Glutamatergic neuron (in vitro differentiated cells): ENCODE measurements around the gene GRK4. TPM values are rescaled to one million over a fixed set of nuclear protein-coding genes. Genes with fewer than 3 reads are reported as not detected.

ENCODE experiments used
- DNase-seq: peaks from one replicate; pipeline ENCODE4 v3.0.0; 2022
- H3K27ac Mint-ChIP-seq: one replicate; pipeline ENCODE4 v1.8.0; 2020; ENCODE audit warnings: mild to moderate bottlenecking, mixed read lengths, inconsistent platforms; ENCODE audit not compliant: unreplicated experiment
- H3K27me3 Mint-ChIP-seq: one replicate; pipeline ENCODE4 v1.8.0; 2020; ENCODE audit warnings: mild to moderate bottlenecking, moderate library complexity, mixed read lengths, inconsistent platforms; ENCODE audit not compliant: unreplicated experiment
- H3K36me3 Mint-ChIP-seq: one replicate; pipeline ENCODE4 v1.8.0; 2020; ENCODE audit warnings: mild to moderate bottlenecking, mixed read lengths, inconsistent platforms; ENCODE audit not compliant: unreplicated experiment
- H3K4me1 Mint-ChIP-seq: one replicate; pipeline ENCODE4 v1.8.0; 2020; ENCODE audit warnings: mild to moderate bottlenecking, low read depth, mixed read lengths, inconsistent platforms; ENCODE audit not compliant: unreplicated experiment
- H3K4me3 Mint-ChIP-seq: one replicate; pipeline ENCODE4 v1.8.0; 2020; ENCODE audit warnings: mild to moderate bottlenecking, mixed read lengths, inconsistent platforms; ENCODE audit not compliant: unreplicated experiment
- H3K9me3 Mint-ChIP-seq: one replicate; pipeline ENCODE4 v1.8.0; 2020; ENCODE audit warnings: mild to moderate bottlenecking, moderate library complexity, mixed read lengths, inconsistent platforms; ENCODE audit not compliant: unreplicated experiment
- CTCF ChIP-seq: fragments of 200-600 bp; sonication (generic); IDR thresholded peaks from one replicate; pipeline ENCODE4 v1.5.0; 2021; ENCODE audit not compliant: partially characterized antibody, unreplicated experiment
- total RNA-seq: library from RNA; stranded (reverse); fragmentation: NEBNext Ultra II Directional; extraction: Animal tissue kit (Norgen Biotek cat#: 25700); gene quantifications from one replicate; pipeline ENCODE4 v1.2.1, GENCODE V29; 2021; ENCODE audit not compliant: unreplicated experiment

The GRK4 gene
- total RNA-seq, 1 donor from 2014 or later: 34.5 TPM

GRCh38 chr4:3085948-3086670 is 122.7 kb downstream of the GRK4 start:
- Mint-ChIP-seq H3K36me3 (no peaks in the 10 kb centered on the region), H3K27me3 (peaks cover 3% of the 10 kb centered on the region), H3K27ac (peak overlapping the region; percentile 59), H3K4me1 (peaks cover 2% of the 10 kb centered on the region), H3K9me3 (no peaks in the 10 kb centered on the region), H3K4me3 (no peak overlapping the region)
- TF ChIP-seq CTCF: no peak
- no peak for DNase-seq

GRCh38 chr4:3087115-3087797 is 123.9 kb downstream of the GRK4 start:
- Mint-ChIP-seq H3K36me3 (no peaks in the 10 kb centered on the region), H3K4me3 (no peak overlapping the region), H3K9me3 (no peaks in the 10 kb centered on the region), H3K4me1 (peaks cover 2% of the 10 kb centered on the region), H3K27me3 (peaks cover 3% of the 10 kb centered on the region), H3K27ac (no peak overlapping the region)
- TF ChIP-seq CTCF: no peak
- no peak for DNase-seq

Other genes with a start within 250 kb of the GRK4 start
- gene TNIP2, start 207.2 kb upstream of the GRK4 start, total RNA-seq: 25.4 TPM
- 85.3 TPM for gene SH3BP2, start 170.5 kb upstream of the GRK4 start, total RNA-seq
- gene ADD1, start 119.7 kb upstream of the GRK4 start, total RNA-seq: 276 TPM
- gene NOP14, start 165 bp upstream of the GRK4 start, total RNA-seq: 17.2 TPM
- gene HTT-AS, start 111.0 kb downstream of the GRK4 start, total RNA-seq: not detected
- 107 TPM for gene HTT, start 111.1 kb downstream of the GRK4 start, total RNA-seq